HG02642 (cell line): ENCODE measurements around the gene MAP3K7CL.

Source experiments
- ATAC-seq: cut with Tn5 transposase; IDR thresholded peaks from one replicate; pipeline ENCODE4 v1.9.1; 2021; ENCODE audit warnings: mild to moderate bottlenecking; ENCODE audit not compliant: unreplicated experiment, poor library complexity

MAP3K7CL gene

GRCh38 chr21:29130270-29130969 is at the start of gene MAP3K7CL:
MAP3K7CL (plus strand) TSS chr21:29130644; CDS start chr21:29133345, 2,701 bp downstream.
- ATAC-seq = no peak

- ATAC-seq = no peak
Measured at GRCh38 chr21:29082046-29082815, 48.2 kb upstream of the MAP3K7CL start.

- ATAC-seq = no peak
Measured at GRCh38 chr21:29083306-29083705, 47.1 kb upstream of the MAP3K7CL start.

- no peak for ATAC-seq
Measured at GRCh38 chr21:29084372-29084771, 46.1 kb upstream of the MAP3K7CL start.

DNA sequence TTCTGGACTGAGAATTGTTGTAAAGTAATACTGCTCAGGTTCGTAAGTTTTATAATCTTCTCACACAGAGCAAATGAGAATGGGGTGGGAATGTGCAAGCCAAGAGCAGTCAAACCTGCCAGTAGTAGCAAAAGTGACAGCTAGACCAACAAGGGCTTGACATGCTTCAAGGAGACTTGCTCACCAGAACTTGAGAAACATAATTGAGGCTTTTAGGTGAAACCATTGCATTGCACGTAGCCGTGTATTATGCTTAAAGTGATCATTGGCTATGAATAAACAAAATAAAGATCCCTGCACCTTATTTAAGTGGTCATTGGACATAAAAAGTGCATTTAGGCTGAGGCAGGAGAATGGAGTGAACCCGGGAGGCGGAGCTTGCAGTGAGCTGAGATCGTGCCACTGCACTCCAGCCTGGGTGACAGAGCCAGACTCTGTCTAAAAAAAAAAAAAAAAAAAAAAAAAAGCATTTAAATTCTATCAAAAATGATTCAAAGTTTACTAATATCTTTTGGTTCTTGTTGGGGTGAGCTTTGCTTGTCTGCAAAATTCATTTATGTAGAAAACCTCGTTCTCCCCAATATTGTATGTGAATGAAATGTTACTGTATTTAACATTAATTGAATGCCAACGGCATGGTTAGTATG is 45.2 kb upstream of the MAP3K7CL start:
- ATAC-seq = no peak

GRCh38 chr21:29091033-29091432 is 39.4 kb upstream of the MAP3K7CL start:
- ATAC-seq = no peak

GRCh38 chr21:29092102-29092959 is 38.1 kb upstream of the MAP3K7CL start:
- ATAC-seq = no peak

DNA sequence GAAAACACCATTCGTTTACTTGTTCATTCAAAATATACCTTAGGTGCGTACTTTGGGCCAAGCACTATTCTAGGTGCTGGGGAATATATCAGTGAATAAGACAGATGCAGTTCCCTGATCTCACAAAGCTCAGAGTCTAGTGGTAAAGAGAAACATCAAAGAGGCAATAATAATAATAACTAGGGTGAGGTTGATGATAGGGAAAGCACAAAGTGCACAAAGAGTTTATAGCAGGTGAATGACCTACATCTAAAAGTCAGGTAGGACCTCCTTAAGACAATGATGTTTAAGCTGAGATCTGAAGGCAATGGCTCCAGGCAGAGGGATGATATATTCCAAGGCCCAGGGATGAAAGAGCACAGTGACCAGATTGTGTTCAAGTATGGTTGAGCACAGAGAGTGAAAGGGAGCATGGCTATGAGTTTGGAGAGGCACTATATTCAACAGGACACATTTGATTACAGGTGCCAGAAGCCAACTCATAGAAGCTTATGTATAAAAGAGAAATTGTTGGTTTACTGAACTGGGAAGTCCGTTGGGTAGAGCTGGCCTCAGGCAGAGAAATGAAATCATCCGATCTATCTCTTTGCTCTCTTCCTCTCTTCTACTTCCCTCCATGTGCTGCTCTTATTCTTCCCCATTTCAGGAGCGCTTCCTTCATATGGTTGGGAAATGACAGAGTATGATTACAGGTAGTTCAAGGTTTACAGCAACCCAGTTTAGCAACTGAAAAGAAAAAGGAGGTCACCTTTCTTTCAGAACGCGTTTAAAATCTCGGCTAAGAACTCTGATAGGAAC is 34.0 kb upstream of the MAP3K7CL start:
- ATAC-seq = no peak

- no peak for ATAC-seq
Measured at GRCh38 chr21:29098156-29098555, 32.3 kb upstream of the MAP3K7CL start.

DNA sequence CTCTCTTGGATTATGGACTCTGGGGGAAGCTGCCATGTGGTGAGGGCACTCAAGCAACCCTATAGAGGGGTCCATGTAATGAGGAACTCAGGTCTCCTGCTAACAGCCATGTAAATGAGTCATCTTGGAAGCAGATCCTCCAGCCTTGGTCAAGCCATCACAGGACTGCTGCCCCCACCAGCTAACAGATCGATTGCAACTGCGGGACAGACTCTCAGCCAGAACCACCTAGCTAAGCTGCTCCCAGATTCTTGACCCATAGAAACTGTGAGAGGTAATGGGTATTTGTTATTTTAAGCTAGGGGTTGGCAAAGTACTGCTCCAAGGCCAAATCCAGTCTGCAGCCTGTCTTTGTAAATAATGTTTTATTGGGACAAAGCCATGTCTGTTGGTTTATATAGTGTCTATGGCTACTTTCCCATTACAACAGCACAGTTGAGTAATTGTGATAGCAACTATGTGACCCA is 27.6 kb upstream of the MAP3K7CL start:
- no peak for ATAC-seq

GRCh38 chr21:29104239-29104708 is 26.2 kb upstream of the MAP3K7CL start:
- ATAC-seq = peak; percentile 67

DNA sequence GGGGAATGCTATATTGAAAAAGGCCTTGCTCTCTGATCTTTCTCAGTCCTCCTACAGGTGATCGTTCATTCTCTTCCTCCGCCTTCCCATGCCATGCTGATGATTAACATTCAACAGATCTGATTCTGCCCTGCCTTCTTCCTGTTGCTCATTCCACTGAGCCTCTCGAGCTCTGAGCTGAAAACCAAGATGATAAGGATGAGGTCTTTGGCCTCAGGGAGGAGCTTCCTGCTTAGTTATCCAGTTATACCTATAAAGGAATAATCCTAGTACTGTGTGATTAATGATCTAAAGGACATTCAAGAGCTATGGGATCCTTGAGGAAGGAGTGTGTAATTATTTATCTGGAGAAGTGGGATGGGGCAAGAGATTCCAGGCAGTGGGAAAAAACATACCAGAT is 25.2 kb upstream of the MAP3K7CL start:
- ATAC-seq = no peak

GRCh38 chr21:29114765-29115500 is 15.5 kb upstream of the MAP3K7CL start:
- no peak for ATAC-seq

- no peak for ATAC-seq
Measured at GRCh38 chr21:29115899-29116298, 14.5 kb upstream of the MAP3K7CL start.

- ATAC-seq = peak; percentile 55
Measured at GRCh38 chr21:29117372-29117955, 13.0 kb upstream of the MAP3K7CL start.

GRCh38 chr21:29121759-29122158 is 8.7 kb upstream of the MAP3K7CL start:
- peak; percentile 75 for ATAC-seq

- ATAC-seq = no peak
Measured at GRCh38 chr21:29124645-29125044, 5.8 kb upstream of the MAP3K7CL start.

DNA sequence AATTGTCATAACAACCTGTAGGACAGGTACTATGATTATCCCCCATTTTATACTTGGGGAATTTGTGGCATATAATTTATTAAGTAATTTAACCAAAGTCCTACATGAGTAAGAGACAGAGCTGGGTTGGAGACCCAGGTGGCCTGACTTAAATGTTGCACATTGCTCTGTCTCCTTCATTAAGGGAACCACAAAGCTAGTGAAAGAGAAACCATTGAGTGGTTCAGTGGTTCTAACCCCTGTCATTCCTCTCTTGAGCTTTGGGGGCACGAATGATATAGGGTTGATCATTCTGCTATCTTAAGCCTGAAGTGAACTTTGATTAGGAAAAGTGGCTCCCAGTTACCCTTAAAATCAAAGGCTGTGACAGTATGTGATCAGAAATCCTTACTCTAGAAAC is 5.3 kb upstream of the MAP3K7CL start:
- peak; percentile 87 for ATAC-seq
